MM.1S (cell line): ENCODE measurements around the gene RNF25.

Experiments used
- DNase-seq: peaks from one replicate; pipeline ENCODE4 v3.0.0-alpha.2; 2015
- H2AFZ ChIP-seq: fragments of 300-600 bp; sonication (generic); 2 replicates; pipeline ENCODE4 v1.6.0; 2016; ENCODE audit warnings: antibody characterized with exemption, low read length
- H3F3A ChIP-seq: fragments of 300-600 bp; sonication (generic); 2 replicates; pipeline ENCODE4 v1.6.1; 2016; ENCODE audit warnings: mild to moderate bottlenecking, antibody characterized with exemption, low read length, moderate library complexity, mixed read lengths; ENCODE audit not compliant: insufficient read depth
- H3K27ac ChIP-seq: fragments of 300-600 bp; sonication (generic); 2 replicates; pipeline ENCODE4 v1.5.1; 2016; ENCODE audit warnings: mild to moderate bottlenecking, low read length
- H3K27me3 ChIP-seq: fragments of 300-600 bp; sonication (generic); replicated peaks from 2 replicates; pipeline ENCODE4 v1.6.0; 2016; ENCODE audit warnings: low read length; ENCODE audit not compliant: insufficient read depth
- H3K36me3 ChIP-seq: fragments of 300-600 bp; sonication (generic); replicated peaks from 2 replicates; pipeline ENCODE4 v1.6.1; 2016; ENCODE audit warnings: mild to moderate bottlenecking, low read length, mixed read lengths; ENCODE audit not compliant: insufficient read depth
- H3K4me1 ChIP-seq: fragments of 300-600 bp; sonication (generic); 2 replicates; pipeline ENCODE4 v1.6.1; 2016; ENCODE audit warnings: low read length, mixed read lengths
- H3K4me2 ChIP-seq: fragments of 300-600 bp; sonication (generic); 2 replicates; pipeline ENCODE4 v1.6.0; 2016; ENCODE audit warnings: low read depth, low read length
- H3K4me3 ChIP-seq: fragments of 300-600 bp; sonication (generic); 2 replicates; pipeline ENCODE4 v1.5.1; 2016; ENCODE audit warnings: low read length, mixed read lengths
- H3K79me2 ChIP-seq: fragments of 300-600 bp; sonication (generic); 2 replicates; pipeline ENCODE4 v1.6.1; 2016; ENCODE audit warnings: mixed run types, low read length, mixed read lengths
- H3K9ac ChIP-seq: fragments of 300-600 bp; sonication (generic); 2 replicates; pipeline ENCODE4 v1.6.1; 2016; ENCODE audit warnings: low read length, mixed read lengths
- H3K9me2 ChIP-seq: fragments of 300-600 bp; sonication (generic); replicated peaks from 2 replicates; pipeline ENCODE4 v1.6.1; 2016; ENCODE audit warnings: mild to moderate bottlenecking, low read length, mixed read lengths; ENCODE audit not compliant: insufficient read depth
- H3K9me3 ChIP-seq: fragments of 300-600 bp; sonication (generic); replicated peaks from 2 replicates; pipeline ENCODE4 v1.6.1; 2016; ENCODE audit warnings: mild to moderate bottlenecking, low read length, mixed read lengths; ENCODE audit not compliant: insufficient read depth
- H4K20me1 ChIP-seq: fragments of 300-600 bp; sonication (generic); 2 replicates; pipeline ENCODE4 v1.6.1; 2016; ENCODE audit warnings: mild to moderate bottlenecking, low read length, moderate library complexity, mixed read lengths; ENCODE audit not compliant: insufficient read depth
- CTCF ChIP-seq: fragments of 300-600 bp; sonication (generic); IDR thresholded peaks from 2 replicates; pipeline ENCODE4 v1.5.1; 2016; ENCODE audit warnings: antibody characterized with exemption, low read length, mixed read lengths
- EZH2 ChIP-seq: fragments of 300-600 bp; sonication (generic); optimal IDR thresholded peaks from 2 replicates; pipeline ENCODE3; 2017; ENCODE audit warnings: low read depth, mild to moderate bottlenecking, antibody characterized with exemption, low read length, mixed read lengths
- EZH2phosphoT487 ChIP-seq: fragments of 300-600 bp; sonication (generic); IDR thresholded peaks from 2 replicates; pipeline ENCODE4 v1.6.1; 2018; ENCODE audit warnings: antibody characterized with exemption, low read length

The RNF25 gene

GRCh38 chr2:218642786-218643185 is 29.0 kb downstream of the RNF25 start:
- H3K27ac ChIP-seq, result no peak overlapping the region
- no peaks in the 10 kb centered on the region for H3K27me3 ChIP-seq
- peaks cover 9% of the 10 kb centered on the region for H3K36me3 ChIP-seq
- no peaks in the 10 kb centered on the region for H3K9me2 ChIP-seq
- no peak overlapping the region for H3K4me2 ChIP-seq
- H2AFZ ChIP-seq, result no peak overlapping the region
- H3K9ac ChIP-seq, result no peak overlapping the region
- no peaks in the 10 kb centered on the region for H3F3A ChIP-seq
- no peak for DNase-seq
- H3K79me2 ChIP-seq, result peaks cover 5% of the 10 kb centered on the region
- TF ChIP-seq EZH2 (no peak), CTCF (no peak), EZH2phosphoT487 (no peak)
- no peak overlapping the region for H3K4me3 ChIP-seq
- H3K9me3 ChIP-seq, result no peaks in the 10 kb centered on the region
- H4K20me1 ChIP-seq, result no peaks in the 10 kb centered on the region
- H3K4me1 ChIP-seq, result no peaks in the 10 kb centered on the region

- Histone ChIP-seq H3K9me2 (no peaks in the 10 kb centered on the region), H3K9me3 (no peaks in the 10 kb centered on the region), H3K4me2 (no peak overlapping the region), H2AFZ (no peak overlapping the region), H3K79me2 (no peaks in the 10 kb centered on the region), H3K4me3 (no peak overlapping the region), H4K20me1 (no peaks in the 10 kb centered on the region), H3K4me1 (no peaks in the 10 kb centered on the region), H3K36me3 (peaks cover 6% of the 10 kb centered on the region), H3K27ac (no peak overlapping the region), H3F3A (no peaks in the 10 kb centered on the region), H3K27me3 (no peaks in the 10 kb centered on the region), H3K9ac (no peak overlapping the region)
- DNase-seq, result no peak
- no peak for TF ChIP-seq CTCF
- TF ChIP-seq EZH2phosphoT487, result no peak
- no peak for TF ChIP-seq EZH2
Observed at GRCh38 chr2:218642121-218642656, 29.6 kb downstream of the RNF25 start.

DNA sequence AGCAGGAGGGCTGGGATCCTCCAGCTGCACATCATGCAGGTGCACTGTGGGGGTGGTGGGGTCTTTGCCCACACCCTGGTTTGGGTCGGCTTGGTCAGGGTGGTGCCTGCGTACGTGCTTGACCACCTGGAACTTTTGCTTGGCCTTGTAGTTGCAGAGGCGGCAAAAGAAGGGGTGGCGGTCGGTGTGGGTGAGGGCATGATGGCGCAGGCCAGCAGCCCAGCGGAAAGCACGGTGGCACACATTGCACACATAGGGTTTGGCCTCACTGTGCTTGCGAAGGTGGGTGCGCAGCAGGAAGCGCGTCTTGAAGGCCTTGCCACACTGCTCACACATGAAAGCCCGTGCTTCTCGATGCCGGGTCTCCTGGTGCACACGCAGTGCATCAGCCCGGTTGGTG is 33.4 kb downstream of the RNF25 start:
- Histone ChIP-seq H3K9me3 (no peaks in the 10 kb centered on the region), H3K27me3 (no peaks in the 10 kb centered on the region), H2AFZ (no peak overlapping the region), H3K4me3 (no peak overlapping the region), H3K27ac (no peak overlapping the region), H3K4me2 (no peak overlapping the region), H3K9me2 (no peaks in the 10 kb centered on the region), H3K79me2 (no peaks in the 10 kb centered on the region), H3K36me3 (no peaks in the 10 kb centered on the region; the same call in 1 of the 2 replicates), H3F3A (no peaks in the 10 kb centered on the region), H3K9ac (no peak overlapping the region), H4K20me1 (no peaks in the 10 kb centered on the region), H3K4me1 (no peaks in the 10 kb centered on the region)
- no peak for DNase-seq
- no peak for TF ChIP-seq EZH2phosphoT487
- no peak for TF ChIP-seq CTCF
- TF ChIP-seq EZH2, result no peak
